A673 (cell line): ENCODE data around the gene RSPH4A.

Source experiments
- EZH2 ChIP-seq: fragments of 200-600 bp; sonication (generic); IDR thresholded peaks from 2 replicates; pipeline ENCODE4 v1.6.1; 2017; ENCODE audit warnings: borderline replicate concordance, low read depth, mild to moderate bottlenecking, mixed read lengths, antibody characterized with exemption, low read length; ENCODE audit not compliant: poor library complexity, severe bottlenecking
- TF ChIP-seq, protein P1 (sequence below): fragments of 300-800, 200-600 bp; sonication (generic); conservative IDR thresholded peaks from 2 replicates; pipeline ENCODE4 v1.5.1; 2017; ENCODE audit warnings: low read depth, mild to moderate bottlenecking, antibody characterized with exemption, low read length, moderate library complexity, mixed read lengths

DNA sequence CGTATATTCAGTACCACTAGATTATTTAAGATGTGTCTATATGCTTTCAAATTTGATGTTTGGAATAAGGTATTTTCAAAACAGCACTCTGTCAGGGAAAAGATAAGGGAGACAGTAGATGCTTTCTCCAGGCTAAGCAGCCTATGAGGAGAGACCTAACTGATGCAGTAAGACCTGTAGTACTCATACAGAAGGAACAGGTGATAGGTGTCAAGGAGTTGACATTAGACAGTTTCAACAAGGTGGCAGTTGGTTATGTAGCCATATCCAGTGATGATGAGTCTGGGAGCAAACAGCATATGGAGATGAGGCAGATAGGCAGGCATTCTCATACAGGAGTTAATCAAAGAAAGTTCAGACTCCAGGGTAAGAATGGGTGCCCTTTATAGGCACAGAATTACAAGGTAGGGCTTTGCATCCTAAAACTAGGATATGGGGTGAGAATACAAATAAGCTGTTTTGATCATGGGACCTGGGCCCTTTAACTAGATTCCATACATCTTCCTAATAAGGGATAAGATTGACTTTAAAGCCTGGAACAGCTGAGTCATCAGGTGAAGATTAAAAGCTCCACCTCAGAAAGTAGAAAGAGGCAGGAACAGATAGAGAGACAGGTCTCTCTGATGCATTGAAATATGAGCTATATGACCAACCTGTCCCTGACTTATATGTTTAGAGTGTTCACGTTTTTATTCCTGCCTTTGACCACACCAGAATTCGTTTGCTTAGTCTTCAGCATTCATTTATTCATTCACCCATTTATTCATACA, 7.9 kb downstream of the RSPH4A start:
- TF ChIP-seq, protein P1, sequence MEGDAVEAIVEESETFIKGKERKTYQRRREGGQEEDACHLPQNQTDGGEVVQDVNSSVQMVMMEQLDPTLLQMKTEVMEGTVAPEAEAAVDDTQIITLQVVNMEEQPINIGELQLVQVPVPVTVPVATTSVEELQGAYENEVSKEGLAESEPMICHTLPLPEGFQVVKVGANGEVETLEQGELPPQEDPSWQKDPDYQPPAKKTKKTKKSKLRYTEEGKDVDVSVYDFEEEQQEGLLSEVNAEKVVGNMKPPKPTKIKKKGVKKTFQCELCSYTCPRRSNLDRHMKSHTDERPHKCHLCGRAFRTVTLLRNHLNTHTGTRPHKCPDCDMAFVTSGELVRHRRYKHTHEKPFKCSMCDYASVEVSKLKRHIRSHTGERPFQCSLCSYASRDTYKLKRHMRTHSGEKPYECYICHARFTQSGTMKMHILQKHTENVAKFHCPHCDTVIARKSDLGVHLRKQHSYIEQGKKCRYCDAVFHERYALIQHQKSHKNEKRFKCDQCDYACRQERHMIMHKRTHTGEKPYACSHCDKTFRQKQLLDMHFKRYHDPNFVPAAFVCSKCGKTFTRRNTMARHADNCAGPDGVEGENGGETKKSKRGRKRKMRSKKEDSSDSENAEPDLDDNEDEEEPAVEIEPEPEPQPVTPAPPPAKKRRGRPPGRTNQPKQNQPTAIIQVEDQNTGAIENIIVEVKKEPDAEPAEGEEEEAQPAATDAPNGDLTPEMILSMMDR: no peak
- no peak for TF ChIP-seq EZH2
